Stomach (tissue), 4 donors: ENCODE measurements around the gene EI24.

Source experiments
- EP300 ChIP-seq: sonication (generic); formaldehyde crosslinking; IDR thresholded peaks from one replicate; pipeline ENCODE4 v1.6.1; 2017; ENCODE audit warnings: antibody characterized with exemption
- TF ChIP-seq, protein P1 (sequence below), 7 experiments: fragments of 450-650 bp in 4 of 7; fragments of 200-600 bp in 3 of 7; sonication (generic) in 3 of 7; IDR thresholded peaks; one replicate each; pipeline ENCODE4 v1.5.1; 2016 to 2019; ENCODE audit warnings: antibody characterized with exemption in 7 of 7, control low read depth in 2 of 7, mild to moderate bottlenecking in 1 of 7

DNA sequence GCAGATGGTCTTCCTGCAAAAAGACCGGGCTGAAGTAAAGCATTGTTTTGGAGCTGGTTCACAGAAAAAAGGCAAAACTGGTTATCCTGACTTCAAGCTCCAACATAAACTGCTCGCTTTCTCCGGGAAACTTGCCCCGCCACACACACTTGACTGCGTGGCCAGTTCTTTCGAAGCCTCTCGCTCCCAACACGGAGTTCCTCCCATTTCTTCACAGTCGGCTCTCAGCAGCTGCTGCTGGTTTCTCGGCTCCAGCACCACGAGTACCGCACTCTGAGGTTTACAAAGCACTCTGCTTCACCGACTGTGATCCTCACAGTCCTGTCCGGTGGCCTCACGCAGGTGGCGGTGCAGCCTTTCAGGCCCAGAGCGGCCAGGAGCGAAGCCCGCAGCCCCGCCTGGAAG is 56.0 kb downstream of the EI24 start:
- TF ChIP-seq, protein P1, sequence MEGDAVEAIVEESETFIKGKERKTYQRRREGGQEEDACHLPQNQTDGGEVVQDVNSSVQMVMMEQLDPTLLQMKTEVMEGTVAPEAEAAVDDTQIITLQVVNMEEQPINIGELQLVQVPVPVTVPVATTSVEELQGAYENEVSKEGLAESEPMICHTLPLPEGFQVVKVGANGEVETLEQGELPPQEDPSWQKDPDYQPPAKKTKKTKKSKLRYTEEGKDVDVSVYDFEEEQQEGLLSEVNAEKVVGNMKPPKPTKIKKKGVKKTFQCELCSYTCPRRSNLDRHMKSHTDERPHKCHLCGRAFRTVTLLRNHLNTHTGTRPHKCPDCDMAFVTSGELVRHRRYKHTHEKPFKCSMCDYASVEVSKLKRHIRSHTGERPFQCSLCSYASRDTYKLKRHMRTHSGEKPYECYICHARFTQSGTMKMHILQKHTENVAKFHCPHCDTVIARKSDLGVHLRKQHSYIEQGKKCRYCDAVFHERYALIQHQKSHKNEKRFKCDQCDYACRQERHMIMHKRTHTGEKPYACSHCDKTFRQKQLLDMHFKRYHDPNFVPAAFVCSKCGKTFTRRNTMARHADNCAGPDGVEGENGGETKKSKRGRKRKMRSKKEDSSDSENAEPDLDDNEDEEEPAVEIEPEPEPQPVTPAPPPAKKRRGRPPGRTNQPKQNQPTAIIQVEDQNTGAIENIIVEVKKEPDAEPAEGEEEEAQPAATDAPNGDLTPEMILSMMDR (IDR thresholded peaks at IDR 0.05): no peak
- TF ChIP-seq EP300: no peak
